GM21786 (cell line): ENCODE measurements around the gene PTPN18.
A peak's percentile ranks its signal among the peaks of the same experiment; 100 is the strongest.

Source experiments
- ATAC-seq: cut with Tn5 transposase; IDR thresholded peaks from one replicate; pipeline ENCODE4 v1.9.1; 2021; ENCODE audit not compliant: unreplicated experiment

Gene PTPN18

DNA sequence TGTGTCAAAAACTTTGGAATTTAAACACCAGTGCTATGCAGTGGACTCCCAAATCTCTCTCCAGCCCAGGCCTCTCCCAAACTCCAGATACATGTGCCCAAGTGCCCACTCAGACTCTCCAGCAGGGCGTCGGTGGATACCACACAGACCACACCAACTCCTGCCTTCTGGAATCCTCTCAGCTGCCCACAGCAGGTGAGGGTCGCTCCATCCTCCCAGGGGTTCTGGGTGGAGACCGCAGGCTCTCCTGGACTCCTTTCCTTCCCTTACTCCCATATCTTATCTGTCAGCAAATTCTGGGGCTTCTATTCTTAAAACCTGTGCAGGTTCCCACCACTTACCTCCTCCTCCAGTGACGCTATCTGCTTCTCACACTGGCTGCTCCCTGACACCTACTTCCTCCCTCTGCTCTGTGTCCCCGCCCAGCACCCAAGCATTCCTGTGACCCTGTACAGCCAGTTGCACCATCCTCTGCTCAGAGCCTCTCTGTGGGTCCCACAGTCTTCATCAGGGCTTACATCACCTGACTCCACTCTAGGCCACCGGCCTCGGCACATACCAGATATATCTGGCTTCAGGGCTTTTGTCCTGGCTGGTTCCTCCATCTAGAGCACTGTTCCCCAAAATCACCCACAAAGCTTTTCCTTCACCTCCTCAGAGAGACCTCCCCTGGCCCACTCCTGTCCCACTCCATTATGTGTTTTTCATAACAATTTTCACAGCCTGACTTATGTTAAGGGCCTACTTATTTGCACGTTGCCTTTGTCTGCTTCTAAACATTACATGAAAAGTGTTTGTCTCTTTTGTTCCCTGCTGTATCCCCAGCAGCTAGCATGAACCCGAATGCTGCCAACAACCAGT, 15.7 kb upstream of the PTPN18 start:
- ATAC-seq: no peak

DNA sequence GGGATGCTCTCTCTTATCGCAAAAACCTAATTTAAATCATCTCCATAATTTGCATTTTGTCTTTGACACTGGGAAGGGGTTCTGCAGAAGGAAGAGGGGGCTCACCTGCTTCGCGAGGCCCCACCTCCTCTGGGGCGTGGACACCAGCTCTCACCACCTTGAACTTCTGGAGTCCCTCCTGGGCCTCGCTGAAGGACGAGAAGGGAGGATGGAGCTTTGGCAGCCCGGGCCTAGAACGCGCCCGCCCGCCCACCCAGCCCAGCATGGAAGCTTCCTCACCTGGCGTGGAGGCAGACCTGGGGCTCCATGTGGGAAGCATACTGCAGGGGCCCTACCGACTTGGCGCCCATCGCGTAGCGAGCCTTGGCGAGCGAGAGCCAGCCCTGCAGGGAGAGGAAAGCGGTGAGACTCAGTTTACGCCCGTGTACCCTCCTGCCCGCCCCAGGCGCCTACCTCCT, 14.3 kb upstream of the PTPN18 start:
- peak; percentile 1 for ATAC-seq

DNA sequence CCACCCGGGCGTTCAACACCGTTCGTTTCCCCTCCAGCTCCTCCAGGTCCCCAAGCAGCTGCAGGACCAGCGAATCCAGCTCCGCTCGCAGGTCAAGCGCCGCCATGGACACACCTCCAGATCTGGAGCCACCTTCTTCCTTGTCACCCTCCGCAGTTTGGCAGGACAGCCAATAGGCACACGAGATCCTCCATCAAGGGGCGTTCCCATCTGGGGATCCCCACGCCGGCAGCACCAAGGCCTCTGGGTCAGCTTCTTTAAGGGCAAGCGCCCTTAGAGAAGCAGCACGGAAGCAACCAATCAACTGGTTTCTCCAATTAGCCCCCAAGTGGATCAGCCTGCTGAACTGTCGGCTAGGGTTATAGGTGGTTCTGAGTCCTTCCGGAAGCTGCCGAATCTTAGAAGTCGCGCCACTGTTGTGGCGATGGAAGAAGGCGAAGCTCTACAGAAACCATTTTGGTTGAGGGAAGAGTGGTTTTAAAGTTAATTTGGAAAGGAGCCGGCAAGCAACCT, 13.8 kb upstream of the PTPN18 start:
- ATAC-seq: peak; percentile 74

DNA sequence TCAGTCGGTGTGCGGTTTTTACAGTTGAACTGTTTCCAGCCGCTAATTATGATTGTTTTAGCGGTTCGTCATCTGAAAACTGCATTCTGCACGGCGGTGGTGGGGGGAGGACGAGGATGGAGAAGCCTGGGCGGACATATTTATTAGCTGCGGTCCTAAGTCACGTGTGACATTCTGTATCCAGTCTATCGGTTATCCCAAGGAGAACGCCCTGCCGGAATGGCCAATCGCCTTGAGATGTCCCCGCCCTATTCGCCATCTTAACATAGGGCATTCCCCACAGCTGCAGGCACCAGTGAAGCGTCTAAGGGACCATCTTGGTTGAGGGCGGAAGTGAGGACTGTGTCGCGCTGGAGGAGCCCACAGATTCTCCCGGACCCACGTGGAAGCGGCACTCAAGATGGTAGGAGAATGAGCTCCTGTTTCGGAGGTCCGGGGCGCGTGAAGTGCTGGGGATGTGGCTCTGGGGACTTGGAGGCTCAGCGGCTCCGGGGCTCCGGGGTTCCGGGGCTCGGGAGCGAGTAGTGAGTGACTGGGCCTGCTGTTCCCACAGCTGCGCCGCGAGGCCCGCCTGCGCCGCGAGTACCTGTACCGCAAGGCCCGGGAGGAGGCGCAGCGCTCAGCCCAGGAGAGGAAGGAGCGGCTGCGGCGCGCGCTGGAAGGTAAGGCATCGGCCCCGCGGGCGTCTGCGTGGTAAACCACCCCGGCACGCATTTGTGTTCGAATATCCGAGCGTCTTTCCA, 13.2 kb upstream of the PTPN18 start, which contains the start of gene IMP4:
TSS of gene IMP4 (plus strand) at position 365 of the 743 bp plus-strand sequence. CDS start at position 401, 36 bp downstream.
- ATAC-seq: peak; percentile 86

DNA sequence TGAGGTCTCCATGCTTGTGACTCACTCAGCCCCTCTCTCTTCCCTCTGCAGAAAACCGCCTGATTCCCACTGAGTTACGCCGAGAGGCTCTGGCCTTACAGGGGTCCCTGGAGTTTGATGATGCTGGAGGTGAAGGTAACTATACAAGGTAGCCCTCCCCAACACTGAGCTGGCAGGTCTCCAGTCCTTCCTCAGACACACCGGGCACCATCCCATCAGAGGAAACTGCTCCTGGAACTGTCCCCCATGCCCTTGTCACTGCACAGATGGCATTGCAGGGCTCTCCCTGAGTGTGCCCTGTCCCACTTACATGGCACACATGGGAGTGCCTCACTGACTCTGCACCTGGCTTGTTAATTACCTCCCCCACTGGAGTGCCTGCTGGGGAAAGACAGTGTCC, 11.3 kb upstream of the PTPN18 start:
- no peak for ATAC-seq

DNA sequence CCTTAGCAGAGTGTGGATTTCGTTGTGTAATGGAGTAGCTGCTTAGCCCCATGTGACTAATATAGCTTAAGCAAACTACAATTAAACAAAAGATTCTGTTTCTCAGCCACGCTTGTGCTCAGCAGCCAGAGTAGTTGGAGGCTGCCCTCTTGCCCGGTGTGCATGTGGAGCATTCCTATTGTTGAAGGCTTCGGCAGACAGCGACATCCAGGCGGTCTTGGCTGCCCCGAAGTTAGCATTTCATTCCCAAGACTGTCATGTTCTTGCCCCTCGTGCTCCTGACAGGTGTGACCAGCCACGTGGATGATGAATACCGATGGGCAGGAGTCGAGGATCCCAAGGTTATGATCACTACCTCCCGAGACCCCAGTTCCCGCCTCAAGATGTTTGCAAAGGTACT, 10.8 kb upstream of the PTPN18 start:
- ATAC-seq: no peak

DNA sequence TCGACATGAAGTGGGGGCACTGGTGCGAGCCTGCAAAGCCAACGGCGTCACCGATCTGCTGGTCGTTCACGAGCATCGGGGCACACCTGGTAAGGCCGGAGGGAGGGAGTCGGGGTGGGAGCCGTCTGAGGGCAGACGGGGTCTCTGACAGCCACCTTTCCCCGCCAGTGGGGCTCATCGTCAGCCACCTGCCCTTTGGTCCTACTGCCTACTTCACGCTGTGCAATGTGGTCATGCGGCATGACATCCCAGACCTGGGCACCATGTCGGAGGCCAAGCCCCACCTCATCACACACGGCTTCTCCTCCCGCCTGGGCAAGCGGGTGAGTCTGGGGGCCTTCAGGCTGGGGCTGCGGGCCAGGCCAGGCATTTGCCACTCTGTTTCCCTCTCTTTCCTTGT, 10.2 kb upstream of the PTPN18 start:
- no peak for ATAC-seq

DNA sequence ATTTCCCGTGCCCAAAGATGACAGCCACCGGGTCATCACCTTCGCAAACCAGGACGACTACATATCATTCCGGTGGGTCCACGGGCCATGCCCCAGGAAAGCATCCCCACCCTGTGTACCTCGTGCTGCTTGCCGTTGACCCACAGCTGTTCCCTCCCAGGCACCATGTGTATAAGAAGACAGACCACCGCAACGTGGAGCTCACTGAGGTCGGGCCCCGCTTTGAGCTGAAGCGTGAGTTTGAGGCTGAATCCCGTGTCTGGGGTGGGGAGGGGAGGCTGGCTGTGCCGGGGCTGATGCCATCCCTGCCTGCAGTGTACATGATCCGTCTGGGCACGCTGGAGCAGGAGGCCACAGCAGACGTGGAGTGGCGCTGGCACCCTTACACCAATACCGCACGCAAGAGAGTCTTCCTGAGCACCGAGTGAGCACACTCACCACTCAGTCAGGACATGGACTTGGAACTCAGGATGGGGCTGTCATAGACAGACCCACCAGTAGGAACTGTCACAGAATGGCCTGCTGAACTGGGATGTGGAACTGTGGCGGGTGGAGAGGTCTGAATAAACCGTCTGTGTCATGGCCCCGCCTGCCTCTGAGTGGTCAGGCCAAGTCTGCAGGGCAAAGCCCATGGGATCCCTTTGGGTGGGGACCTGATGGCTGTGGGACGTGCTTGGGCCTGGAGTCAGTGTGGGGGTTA, 9.7 kb upstream of the PTPN18 start:
- ATAC-seq: no peak

DNA sequence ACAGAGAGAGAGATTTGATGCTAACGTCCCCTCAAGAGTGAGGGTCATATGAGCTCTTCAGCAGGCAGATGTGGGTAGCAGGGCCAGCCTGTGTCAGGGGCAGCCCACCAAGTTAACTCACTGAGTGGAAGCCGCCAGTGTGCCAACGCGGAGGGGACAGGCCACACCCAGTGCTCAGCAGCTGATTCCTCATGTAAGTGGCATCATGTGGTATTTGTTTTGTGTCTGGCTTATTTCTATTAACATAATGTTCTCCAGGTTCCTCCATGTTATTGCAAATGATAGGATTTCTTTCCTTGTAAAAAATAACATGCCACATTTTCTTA, 9.2 kb upstream of the PTPN18 start:
- no peak for ATAC-seq

DNA sequence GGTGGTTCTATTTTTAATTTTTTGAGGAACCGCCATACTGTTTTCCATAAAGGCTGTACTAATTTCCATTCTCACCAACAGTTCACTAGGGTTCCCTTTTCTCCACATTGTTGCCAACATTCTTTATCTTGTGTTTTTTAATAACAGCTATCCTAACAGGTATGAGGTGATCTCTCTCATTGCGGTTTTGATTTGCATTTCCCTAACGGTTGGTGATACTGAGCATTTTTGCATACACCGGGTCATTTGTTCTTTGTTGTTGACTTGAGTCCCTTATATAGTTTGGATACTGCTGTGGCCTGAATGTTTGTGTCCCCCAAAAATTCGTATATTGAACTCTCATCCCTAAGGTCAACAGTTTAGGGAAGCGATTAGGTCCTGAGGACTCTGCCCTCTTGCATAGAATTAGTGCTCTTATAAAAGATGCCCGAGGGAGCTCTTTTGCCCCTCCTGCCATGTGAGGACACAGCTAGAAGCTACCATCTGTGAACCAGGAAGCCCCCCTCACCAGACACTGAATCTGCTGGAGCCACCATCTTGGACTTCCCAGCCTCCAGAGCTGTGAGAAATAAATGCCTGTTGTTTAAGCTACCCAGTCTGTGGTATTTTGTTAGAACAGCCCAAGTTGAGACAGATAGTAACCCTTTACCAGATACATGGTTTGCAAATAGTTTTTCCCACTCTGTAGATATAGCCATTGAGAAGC, 8.5 kb upstream of the PTPN18 start:
- ATAC-seq: no peak

DNA sequence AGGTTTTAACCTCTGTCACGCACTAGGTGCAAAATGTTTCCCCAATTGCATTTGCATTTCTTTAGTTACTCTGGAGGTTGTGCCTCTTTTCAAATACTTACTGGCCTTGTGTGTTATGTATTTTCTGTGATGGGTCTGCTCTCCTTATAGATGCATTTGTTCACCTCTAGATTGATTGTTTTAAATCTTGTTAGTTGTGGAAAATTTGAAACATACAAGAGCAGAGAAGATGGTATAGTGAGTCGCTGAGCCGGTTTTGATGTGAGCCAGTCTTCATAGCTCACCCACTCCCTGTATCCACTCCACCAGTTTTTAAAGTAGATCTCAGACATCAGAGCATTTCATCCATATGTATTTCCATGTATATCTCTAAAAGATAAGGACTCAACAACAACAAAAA, 6.7 kb upstream of the PTPN18 start:
- ATAC-seq: no peak

DNA sequence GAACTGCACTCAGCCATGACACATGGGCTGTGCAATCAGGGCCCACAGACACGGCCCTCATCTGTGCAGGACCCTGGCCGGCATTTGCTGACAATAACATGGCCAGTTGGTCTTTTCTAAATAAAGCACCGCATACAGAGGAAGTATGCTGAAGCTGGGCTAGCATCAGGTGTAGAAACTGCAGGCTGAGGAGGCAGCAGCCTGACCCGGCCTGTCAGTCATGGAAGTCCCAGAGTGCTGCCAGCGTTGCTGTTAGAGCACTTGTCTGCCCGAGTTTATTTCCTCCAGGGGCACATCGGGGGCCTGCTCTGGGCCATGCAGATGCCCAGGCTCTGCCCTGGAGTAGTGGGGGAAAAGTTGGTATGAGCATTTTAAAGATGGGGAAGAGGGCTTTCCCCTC, 4.1 kb upstream of the PTPN18 start:
- no peak for ATAC-seq

DNA sequence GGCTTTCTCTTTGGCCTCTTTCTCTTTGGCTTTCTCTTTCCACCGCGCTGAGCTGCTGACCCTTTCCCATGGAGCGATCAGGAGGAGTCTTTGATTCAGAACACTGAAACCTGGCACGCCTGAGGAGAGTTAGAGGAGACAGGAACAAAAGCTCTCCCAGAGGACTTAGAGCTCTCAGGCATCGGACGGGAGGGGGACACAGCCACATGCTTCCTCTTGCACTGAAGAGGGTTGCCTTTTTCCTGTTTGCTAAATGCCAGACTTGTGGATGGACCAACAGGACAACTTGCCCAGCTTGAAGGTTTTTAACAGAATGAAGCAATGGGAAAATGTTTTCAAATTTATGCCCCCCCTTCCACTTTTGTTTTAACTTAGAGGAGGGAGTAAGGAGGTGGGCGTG, 3.6 kb upstream of the PTPN18 start:
- no peak for ATAC-seq

DNA sequence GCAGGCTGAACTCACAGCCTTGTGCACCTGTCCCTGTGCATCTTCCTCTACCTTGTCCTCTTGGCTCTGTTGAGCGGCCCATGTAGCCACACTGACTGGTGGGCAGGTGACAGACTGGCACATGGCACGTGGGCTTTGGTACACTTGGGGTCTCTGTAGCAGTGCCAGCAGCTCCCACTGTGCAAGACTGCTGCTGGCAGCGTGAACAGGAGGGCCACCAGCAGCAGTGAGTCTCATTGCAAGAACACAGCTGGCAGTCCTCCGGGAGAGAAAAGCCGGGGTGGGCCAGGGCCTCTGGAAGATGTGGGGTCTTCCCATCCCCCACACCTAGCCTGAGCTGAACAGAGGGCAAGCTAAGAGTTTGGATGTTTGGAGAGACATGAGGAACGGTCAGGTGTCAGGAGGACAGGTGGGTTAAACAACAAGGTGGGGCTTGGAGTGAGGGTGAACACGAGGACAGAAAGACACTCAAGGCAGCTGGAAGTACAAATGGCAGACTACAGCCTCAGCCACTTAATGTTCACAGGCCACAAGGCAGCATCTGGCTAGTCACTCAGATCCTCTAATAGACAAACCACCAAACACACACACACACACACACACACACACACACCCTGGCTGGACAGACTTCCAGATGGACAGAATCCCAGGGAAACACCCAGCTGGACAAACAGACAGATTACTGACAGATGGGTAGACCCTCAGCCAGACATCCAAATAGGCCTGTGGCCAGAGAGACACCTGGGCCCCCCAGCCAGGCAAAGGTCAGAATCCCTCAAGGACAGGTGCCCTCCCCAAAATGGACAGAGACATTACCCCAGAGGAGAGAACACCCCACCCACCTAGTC, 2.3 kb upstream of the PTPN18 start:
- no peak for ATAC-seq

DNA sequence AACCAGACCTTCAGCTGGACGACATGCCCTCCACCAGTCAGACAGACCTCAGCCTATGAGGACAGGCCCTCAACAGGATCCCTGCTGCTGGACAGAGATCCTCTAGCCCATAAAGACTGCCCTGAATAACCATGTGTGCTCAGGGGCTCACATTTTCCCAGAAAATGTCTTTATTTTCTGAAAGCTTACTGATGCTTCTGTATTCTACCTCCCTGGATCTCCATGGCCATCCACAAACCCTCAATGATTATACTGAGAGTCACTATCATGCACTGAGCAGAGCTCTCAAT, 1.8 kb upstream of the PTPN18 start:
- no peak for ATAC-seq

DNA sequence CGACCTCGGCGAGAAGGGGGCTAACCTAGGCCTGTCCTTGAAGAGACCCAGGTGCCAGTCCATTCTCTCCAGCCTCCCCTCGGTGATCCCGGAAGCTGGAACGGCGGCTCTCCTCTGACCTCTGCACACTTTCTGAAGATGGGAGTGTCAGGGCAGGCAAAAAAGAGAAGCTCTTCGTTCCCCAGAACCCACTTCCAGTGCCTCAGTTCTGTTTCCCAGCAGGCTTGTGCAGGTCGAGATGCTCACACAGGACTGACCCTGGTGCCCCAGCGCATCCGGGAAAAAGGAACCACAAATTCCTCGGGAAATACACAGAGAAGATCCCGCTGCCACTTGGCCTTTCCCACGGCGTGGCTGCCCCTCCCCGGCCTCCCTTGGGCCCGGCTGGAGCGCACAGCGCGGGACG, 681 bp upstream of the PTPN18 start:
- ATAC-seq: no peak

DNA sequence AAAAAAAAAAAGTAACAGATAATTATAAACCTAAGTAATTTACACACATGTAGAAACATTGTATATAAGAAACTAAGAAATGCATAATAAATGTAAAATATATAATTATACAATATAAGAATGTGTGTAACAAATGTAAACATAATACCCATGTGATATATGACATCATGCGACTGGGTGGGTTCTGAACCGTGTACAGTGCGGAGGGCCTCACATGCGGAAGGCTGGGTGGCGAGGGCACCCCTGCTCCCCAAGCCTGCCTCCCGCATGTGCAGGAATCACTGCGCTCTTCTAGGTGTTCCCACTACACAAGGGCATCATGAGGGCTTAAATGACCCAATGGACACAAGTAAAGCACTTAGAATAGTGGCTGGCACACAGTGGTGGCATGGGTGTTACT, 2.0 kb downstream of the PTPN18 start:
- no peak for ATAC-seq

DNA sequence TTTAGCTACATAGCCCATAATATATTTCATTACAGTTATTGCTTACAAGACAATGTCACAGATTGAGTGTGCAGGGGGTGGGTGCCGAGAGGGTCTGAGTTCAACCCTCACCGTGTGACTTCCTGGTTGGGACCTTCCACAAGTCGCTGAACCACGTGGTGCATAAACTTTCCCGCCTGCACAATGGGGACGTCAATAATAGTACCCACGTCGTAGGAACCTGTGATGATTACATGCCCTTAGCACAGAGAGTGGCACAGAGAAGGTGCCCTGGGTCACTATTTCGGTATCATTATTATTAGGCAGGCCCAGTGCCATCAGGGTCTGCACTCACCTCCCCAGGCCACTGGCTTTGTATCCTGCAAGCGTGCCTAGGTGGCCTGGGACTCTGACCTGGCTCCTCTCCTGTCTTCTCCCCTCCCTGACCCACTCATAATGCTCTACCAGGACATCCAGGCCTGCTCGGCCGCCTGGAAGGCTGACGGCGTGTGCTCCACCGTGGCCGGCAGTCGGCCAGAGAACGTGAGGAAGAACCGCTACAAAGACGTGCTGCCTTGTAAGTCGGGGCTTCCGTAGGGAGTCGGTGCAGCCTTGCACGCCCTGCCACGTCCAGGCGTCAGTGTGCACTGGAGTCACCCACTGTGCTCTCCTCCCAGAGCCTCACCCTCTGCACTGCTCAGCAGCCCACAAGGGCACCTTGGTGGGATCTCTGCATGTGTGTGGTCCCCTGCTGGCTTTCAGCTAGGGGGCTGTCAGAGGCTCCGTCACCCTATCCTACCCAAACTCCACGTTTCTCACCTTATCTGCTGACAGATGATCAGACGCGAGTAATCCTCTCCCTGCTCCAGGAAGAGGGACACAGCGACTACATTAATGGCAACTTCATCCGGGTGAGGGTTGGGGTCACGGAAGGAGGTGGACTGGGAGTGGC, 2.8 kb downstream of the PTPN18 start:
- ATAC-seq: no peak

DNA sequence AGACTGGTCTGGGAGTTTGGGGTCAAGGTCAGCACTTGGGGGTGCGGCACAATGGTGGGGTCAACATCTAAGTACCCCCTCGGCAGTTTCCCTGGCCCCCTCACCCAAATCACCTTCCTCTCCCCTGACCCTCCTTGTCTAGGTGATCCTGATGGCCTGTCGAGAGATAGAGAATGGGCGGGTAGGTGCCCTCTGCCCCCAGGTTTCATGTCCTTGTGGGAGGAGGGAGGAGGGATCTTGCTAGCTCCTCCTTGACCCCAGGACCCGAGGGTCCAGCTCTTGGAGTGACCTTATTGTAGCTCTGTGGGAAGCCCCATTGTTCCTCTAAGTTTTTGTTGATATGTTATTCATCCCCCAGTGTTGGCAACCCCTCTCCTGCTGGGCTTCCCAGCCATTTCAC, 3.6 kb downstream of the PTPN18 start:
- ATAC-seq: no peak
